Vagina (tissue), 2 donors: Measurements from ENCODE around the gene PRDM16. TPM values are rescaled to one million over a fixed set of nuclear protein-coding genes. Genes with fewer than 3 reads are reported as not detected.
A peak's percentile ranks its signal among the peaks of the same experiment; 100 is the strongest.

ENCODE experiments used
- DNase-seq, 2 donors: peaks; one replicate each; pipeline ENCODE4 v3.0.0-alpha.2; 2017; ENCODE audit errors: extremely low spot score in 2 of 2
- H3K27ac ChIP-seq: fragments of 200-600 bp; sonication (generic); one replicate; pipeline ENCODE4 v1.5.1; 2019
- H3K27me3 ChIP-seq: fragments of 200-600 bp; sonication (generic); one replicate; pipeline ENCODE4 v1.5.1; 2019
- H3K36me3 ChIP-seq, 2 donors: fragments of 200-600 bp; sonication (generic); one replicate each; pipeline ENCODE4 v1.5.1; 2017 to 2019
- H3K4me1 ChIP-seq: fragments of 200-600 bp; sonication (generic); one replicate; pipeline ENCODE4 v1.5.1; 2019
- H3K4me3 ChIP-seq, 2 donors: fragments of 200-600 bp; sonication (generic); 1 replicate in 1 of 2; 2 replicates in 1 of 2; pipeline ENCODE4 v1.5.1; 2016 to 2019
- H3K9me3 ChIP-seq: fragments of 200-600 bp; sonication (generic); one replicate; pipeline ENCODE4 v1.5.1; 2019
- CTCF ChIP-seq, 3 experiments: fragments of 450-650 bp in 2 of 3; fragments of 200-600 bp in 1 of 3; sonication (generic) in 1 of 3; IDR thresholded peaks; one replicate each; pipeline ENCODE4 v1.5.1; 2017 to 2019; ENCODE audit warnings: antibody characterized with exemption in 3 of 3, mild to moderate bottlenecking in 2 of 3, moderate library complexity in 2 of 3
- POLR2A ChIP-seq, 2 donors: fragments of 450-650 bp; IDR thresholded peaks; one replicate each; pipeline ENCODE4 v1.6.1; 2017; ENCODE audit warnings: antibody characterized with exemption in 2 of 2, mild to moderate bottlenecking in 2 of 2, moderate library complexity in 2 of 2
- POLR2AphosphoS5 ChIP-seq, 2 donors: sonication (generic); formaldehyde crosslinking; IDR thresholded peaks; one replicate each; pipeline ENCODE4 v1.9.0; 2017; ENCODE audit warnings: antibody characterized with exemption in 2 of 2, mild to moderate bottlenecking in 2 of 2, low read depth in 1 of 2; ENCODE audit not compliant: insufficient read depth in 1 of 2
- intact Hi-C: fragments of 100-400 bp; cut with DNase I; formaldehyde crosslinking; loops from one replicate; pipeline ENCODE4 v1.15.1; 2023
- total RNA-seq: library from RNA; depleted of rRNA; stranded (reverse); fragments of >200 nt; gene quantifications from one replicate; pipeline ENCODE4 v1.2.3, GENCODE V29; 2016

The PRDM16 gene
- total RNA-seq, 1 donor from 2014 or later, result 3.9 TPM

GRCh38 chr1:3072391-3073185 lies 3.6 kb downstream of the PRDM16 start:
- intact Hi-C loops, result loop anchor here (10.0 kb wide), 2 partner anchors 202 to 242 kb away; no protein-coding TSS in a partner anchor
- Histone ChIP-seq H3K27me3 (peaks cover 27% of the 10 kb centered on the region), H3K9me3 (no peaks in the 10 kb centered on the region), H3K36me3 (no peaks in the 10 kb centered on the region), H3K4me1 (peaks cover 37% of the 10 kb centered on the region), H3K27ac (peak overlapping the region; percentile 3), H3K4me3 (no peak overlapping the region)
- DNase-seq, result no peak
- TF ChIP-seq POLR2AphosphoS5 (IDR thresholded peaks at IDR 0.05; ENCODE audit: insufficient read depth in 1 of 2, low read depth in 1 of 2) (no peak), CTCF (IDR thresholded peaks at IDR 0.05) (no peak), POLR2A (IDR thresholded peaks at IDR 0.05) (no peak)

GRCh38 chr1:3073186-3073488 lies 4.1 kb downstream of the PRDM16 start:
- TF ChIP-seq POLR2A (IDR thresholded peaks at IDR 0.05) (no peak), CTCF (IDR thresholded peaks at IDR 0.05) (no peak), POLR2AphosphoS5 (IDR thresholded peaks at IDR 0.05; ENCODE audit: insufficient read depth in 1 of 2, low read depth in 1 of 2) (no peak)
- H3K9me3 ChIP-seq, result no peaks in the 10 kb centered on the region
- H3K27me3 ChIP-seq, result peaks cover 21% of the 10 kb centered on the region
- H3K27ac ChIP-seq, result peak overlapping the region; percentile 3
- H3K36me3 ChIP-seq, result no peaks in the 10 kb centered on the region
- H3K4me1 ChIP-seq, result peaks cover 31% of the 10 kb centered on the region
- DNase-seq, result no peak
- no peak overlapping the region for H3K4me3 ChIP-seq
- intact Hi-C loops, result loop anchor here (10.0 kb wide), 2 partner anchors 202 to 242 kb away; no protein-coding TSS in a partner anchor

- H3K4me1 ChIP-seq, result peaks cover 26% of the 10 kb centered on the region
- peaks cover 16% of the 10 kb centered on the region for H3K27me3 ChIP-seq
- intact Hi-C loops, result loop anchor here (10.0 kb wide), 2 partner anchors 201 to 241 kb away; no protein-coding TSS in a partner anchor
- H3K4me3 ChIP-seq, result no peak overlapping the region
- no peak for DNase-seq
- H3K27ac ChIP-seq, result peak overlapping the region; percentile 3
- TF ChIP-seq CTCF (IDR thresholded peaks at IDR 0.05) (no peak), POLR2AphosphoS5 (IDR thresholded peaks at IDR 0.05; ENCODE audit: insufficient read depth in 1 of 2, low read depth in 1 of 2) (no peak), POLR2A (IDR thresholded peaks at IDR 0.05) (no peak)
- no peaks in the 10 kb centered on the region for H3K9me3 ChIP-seq
- no peaks in the 10 kb centered on the region for H3K36me3 ChIP-seq
Measured at GRCh38 chr1:3073489-3074296, 4.7 kb downstream of the PRDM16 start.

GRCh38 chr1:3074297-3074741 lies 5.3 kb downstream of the PRDM16 start:
- no peak for DNase-seq
- H3K4me1 ChIP-seq, result peaks cover 23% of the 10 kb centered on the region
- no peak overlapping the region for H3K4me3 ChIP-seq
- no peak overlapping the region for H3K27ac ChIP-seq
- H3K36me3 ChIP-seq, result no peaks in the 10 kb centered on the region
- H3K9me3 ChIP-seq, result no peaks in the 10 kb centered on the region
- peaks cover 15% of the 10 kb centered on the region for H3K27me3 ChIP-seq
- intact Hi-C loops, result loop anchor here (10.0 kb wide), 2 partner anchors 200 to 240 kb away; no protein-coding TSS in a partner anchor
- no peak for TF ChIP-seq POLR2A (IDR thresholded peaks at IDR 0.05)
- TF ChIP-seq CTCF (IDR thresholded peaks at IDR 0.05), result no peak
- TF ChIP-seq POLR2AphosphoS5 (IDR thresholded peaks at IDR 0.05; ENCODE audit: insufficient read depth in 1 of 2, low read depth in 1 of 2), result no peak
